GM21737 (cell line): Measurements from ENCODE around the gene STEAP4.
"Not testable (repeated sequence)": the region's sequence is repeated elsewhere in the genome, so short reads cannot be mapped to it uniquely, and the experiment has no call there.

Source experiments
- ATAC-seq: cut with Tn5 transposase; IDR thresholded peaks from one replicate; pipeline ENCODE4 v1.9.1; 2021; ENCODE audit warnings: mild to moderate bottlenecking, moderate library complexity; ENCODE audit not compliant: unreplicated experiment

Gene STEAP4

GRCh38 chr7:88274856-88275255, 31.8 kb downstream of the STEAP4 start:
- not testable (repeated sequence) for ATAC-seq

DNA sequence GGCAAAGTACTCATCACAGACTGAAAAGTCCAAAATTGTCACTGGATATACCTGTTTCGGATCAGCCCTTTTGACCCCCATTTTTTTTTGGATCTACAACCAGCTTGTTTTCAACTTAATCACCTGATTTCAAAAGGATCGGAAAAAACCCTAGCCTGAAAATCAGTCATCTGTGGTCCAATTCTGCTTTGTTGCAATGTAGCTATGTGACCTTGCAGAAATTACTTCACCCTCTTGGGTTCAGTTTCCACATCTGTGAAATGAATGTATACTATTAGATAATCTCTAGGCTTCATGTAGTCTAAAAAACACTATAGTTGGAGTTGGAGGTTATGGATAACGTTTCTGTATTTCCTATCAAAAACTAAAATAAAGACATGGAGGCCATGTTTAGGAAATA, 37.1 kb downstream of the STEAP4 start:
- no peak for ATAC-seq

GRCh38 chr7:88268858-88269257, 37.8 kb downstream of the STEAP4 start:
- no peak for ATAC-seq

DNA sequence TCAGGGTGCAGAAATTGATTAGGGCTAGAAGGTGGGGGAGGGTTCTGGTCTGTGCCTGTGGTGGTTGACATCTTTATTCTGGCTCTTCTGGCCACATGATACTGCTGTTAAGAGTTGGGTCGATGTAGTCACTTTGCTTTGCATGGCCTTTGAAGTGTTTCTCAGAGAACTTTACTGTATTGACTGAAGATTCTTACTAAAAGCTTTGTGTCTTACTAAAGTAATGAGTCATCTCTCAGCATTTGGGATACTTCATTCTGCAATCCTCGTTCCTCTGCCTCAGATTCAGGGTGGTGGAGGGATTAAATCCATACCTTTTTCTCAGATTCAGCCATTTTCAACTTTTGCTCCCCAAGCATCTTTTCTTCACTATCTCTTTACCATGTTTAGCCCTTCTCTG, 38.6 kb downstream of the STEAP4 start:
- ATAC-seq: no peak

GRCh38 chr7:88267421-88267820, 39.3 kb downstream of the STEAP4 start:
- ATAC-seq: no peak

DNA sequence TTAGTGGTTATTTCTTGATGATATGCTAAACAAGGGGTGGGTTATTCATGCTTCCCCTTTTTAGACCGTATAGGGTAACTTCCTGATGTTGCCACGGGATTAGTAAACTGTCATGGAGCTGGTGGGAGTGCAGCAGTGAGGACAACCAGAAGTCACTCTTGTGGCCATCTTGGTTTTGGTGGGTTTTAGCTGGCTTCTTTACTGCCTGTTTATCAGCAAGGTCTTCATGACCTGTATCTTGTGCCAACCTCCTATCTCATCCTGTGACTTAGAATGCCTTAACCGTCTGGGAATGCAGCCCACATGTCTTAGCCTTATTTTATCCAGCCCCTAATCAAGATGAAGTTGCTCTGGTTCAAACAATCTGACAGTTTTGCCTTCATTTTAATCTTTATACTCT, 41.7 kb downstream of the STEAP4 start:
- not testable (repeated sequence) for ATAC-seq

DNA sequence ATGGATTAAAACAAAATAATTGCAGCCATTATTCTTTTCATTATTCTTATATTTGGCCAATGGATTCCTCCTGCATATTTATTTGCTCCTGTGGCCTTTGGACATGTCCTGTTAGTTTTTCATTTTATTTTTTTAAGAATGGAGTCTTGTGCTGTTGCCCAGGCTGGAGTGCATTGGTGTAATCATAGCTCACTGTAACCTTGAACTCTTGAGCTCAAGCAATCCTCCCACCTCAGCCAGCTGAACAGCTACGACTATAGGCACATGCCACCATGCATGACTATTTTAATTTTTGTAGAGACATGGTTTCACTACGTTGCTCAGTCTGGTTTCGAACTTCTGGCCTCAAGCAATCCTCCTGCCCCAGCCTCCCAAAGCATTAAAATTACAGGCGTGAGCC, 44.1 kb downstream of the STEAP4 start:
- ATAC-seq: no peak

DNA sequence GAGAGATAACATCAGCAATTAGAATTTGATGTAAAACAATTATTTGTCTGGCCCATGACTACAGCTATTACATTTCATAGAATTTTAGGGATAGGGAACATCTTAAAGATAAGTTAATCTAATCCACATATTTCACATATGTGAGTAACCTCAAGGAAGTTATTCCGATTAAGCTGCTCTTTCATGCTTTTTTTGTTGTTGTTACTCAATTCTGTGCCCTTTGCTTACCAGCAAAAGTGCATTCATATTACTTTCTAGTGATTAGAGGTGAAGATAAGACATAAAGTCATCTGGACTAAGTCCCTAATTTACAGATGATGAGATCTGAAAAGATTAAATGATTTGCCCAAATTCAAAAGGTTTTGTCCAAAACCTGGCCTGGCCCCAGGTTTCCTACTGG, 46.0 kb downstream of the STEAP4 start:
- ATAC-seq: no peak

GRCh38 chr7:88259656-88260380, 46.9 kb downstream of the STEAP4 start:
- ATAC-seq: no peak

- not testable (repeated sequence) for ATAC-seq
These were observed 48.4 kb downstream of the STEAP4 start for GRCh38 chr7:88258296-88258695.

DNA sequence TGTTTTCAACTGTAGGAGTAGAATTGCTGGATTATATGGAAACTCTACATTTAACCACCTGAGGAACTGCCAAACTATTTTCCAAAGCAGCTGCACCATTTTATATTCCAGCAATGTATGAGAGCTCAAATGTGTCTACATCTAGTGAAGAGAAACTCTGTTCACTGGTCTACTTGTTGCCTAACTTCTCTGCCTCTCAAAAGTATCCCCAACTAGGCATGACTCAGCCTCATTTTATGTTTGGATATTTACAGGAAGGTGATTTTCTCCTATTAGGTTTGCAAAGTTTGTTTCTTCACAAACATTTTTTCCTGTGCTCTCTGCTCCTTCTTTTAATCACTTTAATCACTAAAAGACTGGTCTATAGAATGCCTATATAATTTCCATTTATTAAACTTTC, 49.8 kb downstream of the STEAP4 start:
- no peak for ATAC-seq

GRCh38 chr7:88254721-88255424, 51.8 kb downstream of the STEAP4 start:
- no peak for ATAC-seq

GRCh38 chr7:88253640-88254039, 53.1 kb downstream of the STEAP4 start:
- ATAC-seq: no peak

- ATAC-seq: no peak
These were observed 62.4 kb downstream of the STEAP4 start for GRCh38 chr7:88244258-88244657.

GRCh38 chr7:88243345-88243909, 63.3 kb downstream of the STEAP4 start:
- no peak for ATAC-seq

GRCh38 chr7:88239852-88240251, 66.8 kb downstream of the STEAP4 start:
- no peak for ATAC-seq

GRCh38 chr7:88233828-88234227, 72.9 kb downstream of the STEAP4 start:
- no peak for ATAC-seq

DNA sequence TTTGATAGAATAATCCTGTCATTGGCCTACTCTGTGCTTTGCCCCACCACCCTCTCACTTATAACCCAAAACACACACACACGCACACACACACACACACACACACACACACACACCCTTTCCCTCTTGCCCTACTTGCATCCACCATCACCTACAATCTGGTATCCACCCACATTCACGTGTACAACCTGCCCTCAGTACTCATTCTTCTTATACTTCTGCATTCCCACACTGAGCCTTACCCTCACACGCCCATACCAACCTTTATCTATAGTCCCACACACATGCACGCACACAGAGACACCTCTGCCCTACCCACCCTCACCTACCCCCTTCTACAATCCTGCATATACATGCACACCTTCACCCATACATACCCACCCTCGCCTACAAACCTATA, 76.0 kb downstream of the STEAP4 start:
- ATAC-seq: no peak

DNA sequence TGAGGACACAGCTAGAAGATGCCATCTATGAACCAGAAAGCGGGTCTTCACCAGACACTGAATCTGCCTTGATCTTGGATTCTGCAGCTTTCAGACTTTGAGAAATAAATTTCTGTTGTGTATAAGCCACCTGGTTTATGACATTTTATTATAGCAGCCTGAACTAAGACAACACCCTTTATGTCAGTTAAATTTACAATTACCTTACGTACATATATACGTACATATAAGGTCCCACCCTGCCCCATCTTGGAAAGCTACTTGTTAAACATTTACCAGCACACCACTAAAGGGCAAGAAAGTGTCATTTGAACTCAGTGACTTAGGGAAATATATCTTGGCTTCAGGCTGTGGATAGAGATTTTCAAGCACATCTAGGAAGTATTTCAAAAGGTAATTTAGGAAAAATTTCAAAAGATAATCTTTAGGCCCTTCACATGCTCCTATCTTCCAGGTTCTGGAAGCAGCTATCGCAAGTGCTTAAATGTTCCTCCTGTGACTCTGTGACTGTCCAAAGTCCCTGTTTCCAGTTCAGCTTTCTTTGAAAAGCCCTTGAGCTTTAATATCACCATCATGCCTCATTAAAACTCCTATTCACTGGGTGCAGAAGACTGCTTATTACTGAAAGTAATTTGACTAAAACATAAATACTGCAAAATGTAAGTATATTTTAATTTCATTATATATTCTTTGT, 77.2 kb downstream of the STEAP4 start:
- no peak for ATAC-seq

GRCh38 chr7:88226886-88227516, 79.7 kb downstream of the STEAP4 start:
- ATAC-seq: no peak

DNA sequence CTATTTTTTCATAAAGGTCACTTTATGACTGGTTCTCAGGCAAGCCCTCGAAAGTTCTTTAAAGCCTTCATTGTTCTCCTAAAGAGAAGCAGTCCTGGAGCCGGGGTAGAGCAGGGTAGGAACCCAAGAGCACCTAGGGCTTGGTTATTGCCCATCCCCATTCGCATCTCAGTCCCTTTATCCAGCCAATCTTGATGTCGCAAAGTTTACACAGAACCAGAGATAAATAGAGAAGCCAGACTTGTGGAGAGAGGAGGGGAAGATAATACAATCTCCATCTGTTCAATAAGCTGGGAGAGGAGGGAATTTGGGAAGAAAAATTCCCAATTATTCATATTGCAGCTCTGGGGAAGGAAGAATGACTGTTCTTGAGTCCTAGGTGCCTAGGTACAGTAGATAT, 80.5 kb downstream of the STEAP4 start:
- no peak for ATAC-seq
